Measurements from ENCODE around the gene SLC43A3.
"Not testable (repeated sequence)": the region's sequence is repeated elsewhere in the genome, so short reads cannot be mapped to it uniquely, and the experiment has no call there.

The SLC43A3 gene

DNA sequence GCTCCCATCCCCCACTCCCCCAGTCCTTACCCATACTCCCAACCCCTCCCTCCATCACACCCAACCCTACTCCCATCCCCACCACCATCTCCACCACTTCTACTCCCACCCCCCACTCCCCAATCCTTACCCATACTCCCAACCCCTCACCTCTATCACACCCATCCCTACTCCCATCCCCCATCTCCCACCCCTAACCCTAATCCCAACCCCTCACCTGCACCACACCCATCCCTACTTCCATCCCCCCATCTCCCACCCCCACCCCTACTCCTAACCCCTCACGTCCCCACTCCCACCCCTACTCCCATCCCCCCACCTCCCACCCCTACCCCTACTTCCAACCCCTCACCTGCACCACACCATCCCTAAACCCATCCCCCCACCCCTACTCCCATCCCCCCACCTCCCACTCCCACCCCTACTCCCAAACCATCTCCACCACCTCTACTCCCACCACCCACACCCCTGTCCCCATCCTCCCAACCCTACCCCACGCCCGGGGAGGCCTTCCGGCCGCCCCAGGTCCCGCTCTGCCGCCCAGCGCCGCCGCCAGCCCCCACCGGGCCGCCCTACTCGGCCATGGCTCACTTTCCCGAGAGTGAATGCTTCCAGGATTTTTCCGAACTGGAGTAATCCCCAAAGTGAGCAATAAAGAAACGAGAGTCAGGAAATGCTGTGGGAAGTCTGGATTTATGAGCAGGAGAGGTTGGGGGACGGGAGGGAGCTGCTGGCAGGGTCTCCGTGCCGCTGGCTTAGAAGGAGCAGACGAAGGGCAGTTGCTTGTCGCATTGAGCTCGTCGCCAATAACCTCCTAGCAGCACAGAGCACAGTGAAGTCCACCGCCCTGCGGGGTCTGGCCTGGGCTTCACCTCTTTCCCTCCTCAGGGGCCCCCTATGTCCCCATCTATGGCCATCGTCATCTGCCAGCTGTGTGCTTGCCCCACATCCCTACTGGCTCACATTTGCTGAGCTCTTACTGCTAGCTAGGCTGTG, 50.5 kb downstream of the SLC43A3 start:
- DNase-seq = no peak

- no peak for DNase-seq
Measured at GRCh38 chr11:57375490-57375889, 51.4 kb downstream of the SLC43A3 start.

DNA sequence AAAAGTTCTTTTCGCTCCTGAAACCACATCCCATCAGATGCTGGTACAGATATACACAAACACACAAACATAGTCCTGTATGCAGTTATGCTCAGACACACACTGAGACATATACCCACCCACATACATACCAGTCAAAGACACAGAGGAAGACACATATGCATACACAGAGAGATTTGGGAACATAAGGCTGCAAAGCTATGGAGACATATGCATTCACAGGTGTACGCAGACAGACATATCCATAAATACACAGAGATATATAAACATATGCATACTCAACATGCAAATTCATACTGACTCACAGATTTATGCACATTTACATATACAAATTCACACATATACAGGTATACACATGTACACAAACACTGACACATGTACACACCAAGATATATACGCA, 52.0 kb downstream of the SLC43A3 start:
- DNase-seq = no peak

GRCh38 chr11:57373146-57373545, 53.8 kb downstream of the SLC43A3 start:
- no peak for DNase-seq

GRCh38 chr11:57370941-57371340, 56.0 kb downstream of the SLC43A3 start:
- no peak for DNase-seq

- DNase-seq = peak; percentile 31
Measured at GRCh38 chr11:57370251-57370650, 56.7 kb downstream of the SLC43A3 start.

DNA sequence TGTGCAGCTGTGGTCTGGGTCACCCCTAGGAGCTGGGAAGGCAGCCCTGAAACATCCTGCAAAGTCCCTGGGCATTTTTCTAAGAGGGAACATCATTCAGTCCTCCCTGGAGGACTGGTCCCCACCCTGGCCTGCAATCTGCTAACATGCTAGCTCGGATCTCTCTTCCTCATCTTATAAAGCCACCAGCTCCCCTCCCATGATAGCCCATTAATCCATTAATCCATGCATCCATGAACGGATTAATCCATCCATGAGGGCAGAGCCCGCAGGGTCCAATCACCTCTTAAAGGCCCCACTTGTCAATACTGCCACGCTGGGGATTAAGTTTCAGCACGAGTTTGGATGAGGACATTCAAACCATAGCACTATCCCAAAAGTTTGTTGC, 58.1 kb downstream of the SLC43A3 start:
- DNase-seq = no peak

GRCh38 chr11:57368106-57368844, 58.6 kb downstream of the SLC43A3 start:
- DNase-seq = no peak

DNA sequence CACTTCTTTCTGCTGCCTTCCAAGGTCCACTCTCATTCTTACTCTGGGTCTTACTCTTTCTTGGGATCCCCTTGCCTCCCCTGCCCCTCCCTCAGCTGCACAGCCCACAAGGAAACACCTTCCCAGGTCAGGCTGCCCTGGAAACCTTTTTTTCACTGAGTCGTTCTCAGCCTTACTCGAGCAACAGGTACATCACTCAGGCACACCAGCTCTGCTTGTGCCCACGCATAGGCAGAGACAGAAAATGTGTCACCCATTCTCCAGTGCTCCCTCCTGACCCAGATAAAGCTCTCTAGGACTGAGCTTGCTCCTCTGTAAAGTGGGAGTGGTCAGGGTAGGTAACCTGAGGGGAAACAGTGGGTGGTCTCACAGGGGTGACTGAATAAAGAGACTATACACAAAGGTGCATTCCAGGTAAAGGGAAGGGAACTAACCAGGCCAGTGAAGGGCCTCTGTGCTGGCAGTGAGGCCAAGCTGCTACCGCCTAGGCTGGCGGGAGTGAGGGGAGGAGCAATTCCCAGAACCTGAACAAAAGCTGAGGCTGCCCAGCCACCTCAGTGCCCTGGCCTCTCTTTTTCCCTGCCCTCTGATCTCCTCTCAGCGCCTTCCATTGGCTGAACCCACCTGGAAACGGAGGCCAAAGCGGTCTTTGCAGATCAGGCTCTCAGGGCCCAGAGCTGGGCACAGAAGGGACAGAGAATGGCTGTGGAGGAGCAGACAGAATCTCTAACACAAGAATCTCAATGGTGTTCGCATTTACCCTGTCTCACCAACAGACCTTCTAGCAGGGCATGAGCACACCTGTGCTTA, 61.9 kb downstream of the SLC43A3 start:
- no peak for DNase-seq

DNA sequence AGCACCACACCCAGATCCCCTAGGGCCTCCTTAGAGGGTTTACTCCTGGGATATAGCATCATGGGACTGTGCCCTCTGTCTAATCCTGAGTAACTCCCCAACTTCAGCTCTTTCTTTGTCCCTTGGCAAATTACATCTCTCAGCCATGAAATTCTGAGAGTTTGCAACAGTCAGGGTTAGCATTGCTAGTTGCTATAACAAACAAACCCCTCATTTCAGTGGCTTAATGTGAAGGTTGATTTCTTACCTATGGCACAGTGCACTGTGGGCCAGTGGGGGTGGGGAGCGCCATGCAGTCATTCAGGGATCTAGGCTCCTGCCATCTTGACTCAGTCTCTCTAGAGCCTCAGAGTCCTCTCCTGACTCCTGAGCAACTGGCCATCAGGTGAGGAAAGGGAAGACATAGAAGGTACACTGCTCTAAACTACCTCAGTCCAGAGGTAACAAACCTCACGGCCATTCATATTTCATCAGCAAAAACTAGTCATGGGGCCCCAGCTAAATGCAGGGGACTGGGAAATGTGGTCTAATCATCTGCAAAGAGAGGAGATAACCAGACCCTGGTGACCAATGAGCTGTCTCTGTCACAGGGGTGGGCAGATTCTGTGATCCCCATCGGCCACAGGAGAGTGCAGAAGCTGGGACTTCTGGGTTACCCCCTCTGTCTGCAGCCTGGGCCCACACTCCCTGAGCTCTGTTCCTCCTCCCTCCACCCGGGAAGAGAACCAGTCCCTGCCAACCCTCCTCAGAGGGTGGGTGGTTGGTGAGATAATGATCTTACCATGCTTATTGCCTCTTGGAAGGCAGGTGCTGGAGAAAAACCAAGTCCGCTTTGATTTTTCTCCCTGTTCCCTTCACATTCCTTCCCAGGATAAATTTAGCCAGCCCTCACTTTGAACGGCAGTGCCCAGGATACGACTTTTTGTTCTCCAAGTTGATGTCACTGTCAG, 63.5 kb downstream of the SLC43A3 start:
- DNase-seq = no peak

- no peak for DNase-seq
Measured at GRCh38 chr11:57361926-57362325, 65.0 kb downstream of the SLC43A3 start.

DNA sequence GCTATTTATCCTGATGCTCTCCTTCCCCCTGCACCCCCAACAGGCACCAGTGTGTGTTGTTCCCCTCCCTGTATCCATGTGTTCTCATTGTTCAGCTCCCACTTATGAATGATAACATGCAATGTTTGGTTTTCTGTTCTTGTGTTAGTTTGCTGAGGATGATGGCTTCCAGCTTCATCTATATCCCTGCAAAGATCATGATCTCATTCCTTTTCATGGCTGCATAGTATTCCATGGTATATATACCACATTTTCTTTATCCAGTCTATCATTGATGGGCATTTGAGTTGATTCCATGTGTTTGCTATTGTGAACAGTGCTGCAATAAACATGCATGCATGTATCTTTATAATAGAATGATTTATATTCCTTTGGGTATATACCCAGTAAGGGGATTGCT, 65.5 kb downstream of the SLC43A3 start:
- DNase-seq = not testable (repeated sequence)

GRCh38 chr11:57360991-57361390, 65.9 kb downstream of the SLC43A3 start:
- DNase-seq = no peak

DNA sequence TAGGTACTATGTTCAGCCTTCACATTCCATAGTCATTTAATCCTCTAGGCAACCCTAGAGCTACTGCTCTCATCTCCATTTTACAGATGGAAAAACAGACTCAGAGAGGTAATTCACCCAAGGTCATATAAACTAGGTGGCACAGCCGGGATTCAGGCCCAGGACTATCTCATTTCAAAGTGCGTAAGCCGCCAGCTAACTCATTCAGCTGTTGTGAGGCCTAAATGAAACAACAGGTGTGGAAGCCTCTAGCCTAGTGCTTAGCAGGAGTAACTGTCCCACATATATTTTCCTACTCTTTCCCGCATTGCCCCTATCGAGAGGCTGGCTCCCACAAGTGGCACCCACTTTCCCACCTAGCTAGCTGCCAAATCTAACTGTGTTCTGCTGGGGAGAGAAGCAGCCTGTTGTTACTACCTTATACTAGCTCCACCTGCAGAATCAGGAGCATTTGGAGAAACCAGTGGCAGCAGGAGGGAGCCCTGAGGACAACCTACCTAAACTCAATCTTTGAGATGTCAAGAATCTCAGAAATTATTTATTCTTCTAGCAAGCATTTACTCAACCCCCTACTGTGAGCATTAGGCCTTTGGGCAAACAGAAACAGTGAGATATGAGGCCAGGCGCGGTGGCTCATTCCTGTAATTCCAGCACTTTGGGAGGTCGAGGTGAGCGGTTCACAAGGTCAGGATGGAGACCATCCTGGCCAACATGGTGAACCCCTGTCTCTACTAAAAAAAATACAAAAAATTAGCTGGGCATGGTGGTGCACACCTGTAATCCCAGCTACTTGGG, 66.8 kb downstream of the SLC43A3 start:
- no peak for DNase-seq

GRCh38 chr11:57359396-57359795, 67.5 kb downstream of the SLC43A3 start:
- no peak for DNase-seq

- no peak for DNase-seq
Measured at GRCh38 chr11:57358991-57359390, 67.9 kb downstream of the SLC43A3 start.

- DNase-seq = no peak
Measured at GRCh38 chr11:57358543-57358961, 68.4 kb downstream of the SLC43A3 start.

DNA sequence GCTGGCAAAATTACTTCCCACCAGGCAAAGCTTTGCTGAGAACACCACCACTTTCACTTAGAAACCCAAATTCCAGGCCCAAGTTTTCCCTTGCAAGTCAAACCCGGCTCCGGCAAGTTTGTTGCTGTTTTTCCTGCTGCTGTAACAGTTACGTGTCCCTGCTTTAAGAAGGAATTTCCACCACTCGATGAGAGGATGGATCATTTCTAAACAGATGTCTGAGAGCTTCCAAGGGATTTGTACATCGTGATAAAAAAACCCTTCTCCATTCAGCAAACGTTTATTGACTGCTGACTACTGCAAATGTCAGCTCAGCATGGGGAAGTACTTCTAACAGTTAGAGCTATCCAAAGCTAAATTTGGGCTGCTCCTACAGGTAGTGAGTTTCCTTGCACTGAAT, 69.1 kb downstream of the SLC43A3 start:
- DNase-seq = no peak

DNA sequence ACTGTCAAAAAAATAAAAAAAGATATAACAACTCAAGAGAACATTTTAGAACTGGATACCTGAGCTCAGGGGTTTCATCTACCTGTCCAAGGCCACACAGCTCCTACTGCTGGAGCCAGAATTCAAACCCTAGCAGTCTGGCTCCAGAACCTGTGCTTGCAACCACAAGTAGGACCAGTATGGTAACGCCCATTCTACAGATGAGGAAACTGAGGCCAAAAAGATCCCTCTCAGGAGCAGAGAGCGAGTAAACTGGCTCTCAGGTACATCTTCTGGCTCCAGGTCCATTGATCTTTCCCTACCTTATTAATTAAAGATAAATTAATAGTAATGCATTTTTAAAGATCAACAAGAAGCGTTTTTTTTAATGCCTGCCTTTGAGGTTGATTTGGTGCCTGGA, 69.6 kb downstream of the SLC43A3 start:
- DNase-seq = no peak

Data from T1000 (cell line).